Ishikawa (cell line): Measurements from ENCODE around the gene PROCA1.
A peak's percentile ranks its signal among the peaks of the same experiment; 100 is the strongest.

Experiments
- CEBPB ChIP-seq: IDR thresholded peaks from 2 replicates; pipeline ENCODE4 v1.6.1; 2012
- CREB1 ChIP-seq: IDR thresholded peaks from 2 replicates; pipeline ENCODE4 v1.6.1; 2012; ENCODE audit warnings: low read depth
- EGR1 ChIP-seq: IDR thresholded peaks from 2 replicates; pipeline ENCODE4 v1.6.1; 2012
- EP300 ChIP-seq: IDR thresholded peaks from 2 replicates; pipeline ENCODE4 v1.6.1; 2012; ENCODE audit warnings: borderline replicate concordance
- FOXM1 ChIP-seq: IDR thresholded peaks from 2 replicates; pipeline ENCODE4 v1.6.1; 2012; ENCODE audit warnings: low read depth, borderline replicate concordance
- NFIC ChIP-seq: IDR thresholded peaks from 2 replicates; pipeline ENCODE4 v1.6.1; 2012
- RAD21 ChIP-seq: IDR thresholded peaks from 2 replicates; pipeline ENCODE4 v1.6.1; 2012; ENCODE audit warnings: low read depth
- TAF1 ChIP-seq: IDR thresholded peaks from 2 replicates; pipeline ENCODE4 v1.6.1; 2012; ENCODE audit warnings: low read depth, mild to moderate bottlenecking
- TCF12 ChIP-seq: IDR thresholded peaks from 2 replicates; pipeline ENCODE4 v1.6.1; 2012; ENCODE audit warnings: low read depth
- TEAD4 ChIP-seq: IDR thresholded peaks from 2 replicates; pipeline ENCODE4 v1.6.1; 2012
- YY1 ChIP-seq: IDR thresholded peaks from 2 replicates; pipeline ENCODE4 v1.6.1; 2012; ENCODE audit warnings: low read depth
- ZBTB7A ChIP-seq: IDR thresholded peaks from 2 replicates; pipeline ENCODE4 v1.6.1; 2012; ENCODE audit warnings: low read depth
- TF ChIP-seq, protein P1 (sequence below): IDR thresholded peaks from 2 replicates; pipeline ENCODE4 v1.6.1; 2012; ENCODE audit warnings: low read depth, mild to moderate bottlenecking
- TF ChIP-seq, protein P2 (sequence below): IDR thresholded peaks from 2 replicates; pipeline ENCODE4 v1.6.1; 2012
- TF ChIP-seq, protein P3 (sequence below): IDR thresholded peaks from 2 replicates; pipeline ENCODE4 v1.6.1; 2012

PROCA1 gene

DNA sequence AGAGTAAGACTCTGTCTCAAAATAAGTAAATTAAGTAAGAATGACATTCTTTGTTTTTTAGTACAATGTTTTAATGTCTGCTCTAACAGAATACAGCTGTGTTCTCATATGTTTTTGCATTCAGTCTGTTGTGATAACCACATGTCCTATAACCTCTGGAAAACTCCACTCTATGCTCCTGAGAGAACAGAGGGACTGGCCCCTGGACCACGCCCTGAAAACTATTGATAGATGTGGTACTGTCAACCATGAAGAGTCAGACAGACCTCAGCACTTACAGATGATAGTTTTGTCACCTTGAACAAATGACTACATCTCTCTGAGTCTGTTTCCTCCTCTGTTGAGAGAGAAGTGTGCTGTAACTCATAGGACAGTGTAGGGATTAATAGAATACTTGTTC lies 41.8 kb downstream of the PROCA1 start:
- no peak for TF ChIP-seq CREB1
- TF ChIP-seq EGR1 = no peak
- TF ChIP-seq TEAD4 = no peak
- TF ChIP-seq EP300 = no peak
- TF ChIP-seq CEBPB = no peak
- TF ChIP-seq, protein P1, sequence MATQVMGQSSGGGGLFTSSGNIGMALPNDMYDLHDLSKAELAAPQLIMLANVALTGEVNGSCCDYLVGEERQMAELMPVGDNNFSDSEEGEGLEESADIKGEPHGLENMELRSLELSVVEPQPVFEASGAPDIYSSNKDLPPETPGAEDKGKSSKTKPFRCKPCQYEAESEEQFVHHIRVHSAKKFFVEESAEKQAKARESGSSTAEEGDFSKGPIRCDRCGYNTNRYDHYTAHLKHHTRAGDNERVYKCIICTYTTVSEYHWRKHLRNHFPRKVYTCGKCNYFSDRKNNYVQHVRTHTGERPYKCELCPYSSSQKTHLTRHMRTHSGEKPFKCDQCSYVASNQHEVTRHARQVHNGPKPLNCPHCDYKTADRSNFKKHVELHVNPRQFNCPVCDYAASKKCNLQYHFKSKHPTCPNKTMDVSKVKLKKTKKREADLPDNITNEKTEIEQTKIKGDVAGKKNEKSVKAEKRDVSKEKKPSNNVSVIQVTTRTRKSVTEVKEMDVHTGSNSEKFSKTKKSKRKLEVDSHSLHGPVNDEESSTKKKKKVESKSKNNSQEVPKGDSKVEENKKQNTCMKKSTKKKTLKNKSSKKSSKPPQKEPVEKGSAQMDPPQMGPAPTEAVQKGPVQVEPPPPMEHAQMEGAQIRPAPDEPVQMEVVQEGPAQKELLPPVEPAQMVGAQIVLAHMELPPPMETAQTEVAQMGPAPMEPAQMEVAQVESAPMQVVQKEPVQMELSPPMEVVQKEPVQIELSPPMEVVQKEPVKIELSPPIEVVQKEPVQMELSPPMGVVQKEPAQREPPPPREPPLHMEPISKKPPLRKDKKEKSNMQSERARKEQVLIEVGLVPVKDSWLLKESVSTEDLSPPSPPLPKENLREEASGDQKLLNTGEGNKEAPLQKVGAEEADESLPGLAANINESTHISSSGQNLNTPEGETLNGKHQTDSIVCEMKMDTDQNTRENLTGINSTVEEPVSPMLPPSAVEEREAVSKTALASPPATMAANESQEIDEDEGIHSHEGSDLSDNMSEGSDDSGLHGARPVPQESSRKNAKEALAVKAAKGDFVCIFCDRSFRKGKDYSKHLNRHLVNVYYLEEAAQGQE = no peak
- TF ChIP-seq TAF1 = no peak
- no peak for TF ChIP-seq NFIC
- TF ChIP-seq YY1 = no peak
- TF ChIP-seq, protein P2, sequence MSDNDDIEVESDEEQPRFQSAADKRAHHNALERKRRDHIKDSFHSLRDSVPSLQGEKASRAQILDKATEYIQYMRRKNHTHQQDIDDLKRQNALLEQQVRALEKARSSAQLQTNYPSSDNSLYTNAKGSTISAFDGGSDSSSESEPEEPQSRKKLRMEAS = no peak
- TF ChIP-seq TCF12 = no peak
- TF ChIP-seq, protein P3, sequence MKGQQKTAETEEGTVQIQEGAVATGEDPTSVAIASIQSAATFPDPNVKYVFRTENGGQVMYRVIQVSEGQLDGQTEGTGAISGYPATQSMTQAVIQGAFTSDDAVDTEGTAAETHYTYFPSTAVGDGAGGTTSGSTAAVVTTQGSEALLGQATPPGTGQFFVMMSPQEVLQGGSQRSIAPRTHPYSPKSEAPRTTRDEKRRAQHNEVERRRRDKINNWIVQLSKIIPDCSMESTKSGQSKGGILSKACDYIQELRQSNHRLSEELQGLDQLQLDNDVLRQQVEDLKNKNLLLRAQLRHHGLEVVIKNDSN = no peak

DNA sequence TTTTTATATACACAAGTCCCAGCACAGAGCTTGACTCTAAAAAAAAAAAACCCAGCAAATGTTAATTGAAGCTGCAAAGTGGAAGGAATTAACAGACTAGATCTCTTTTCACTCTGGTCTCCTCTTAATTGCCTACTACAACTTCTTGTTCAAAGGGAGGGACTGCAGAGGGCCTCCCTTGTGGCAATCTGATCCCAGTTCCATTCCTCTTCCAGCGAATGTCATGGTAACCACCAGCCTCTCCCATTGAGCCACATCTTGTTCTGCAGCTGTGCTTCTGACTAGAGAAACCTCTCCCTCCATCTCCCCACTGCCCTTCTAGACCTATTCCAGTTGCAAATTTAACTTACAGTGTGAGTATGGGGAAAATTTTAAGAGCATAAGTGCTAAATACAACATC lies 43.8 kb downstream of the PROCA1 start:
- TF ChIP-seq ZBTB7A (no peak), NFIC (no peak), TAF1 (no peak), TCF12 (no peak), EGR1 (no peak), EP300 (no peak), YY1 (no peak), RAD21 (no peak), CEBPB (no peak), CREB1 (no peak), TEAD4 (no peak)
- TF ChIP-seq, protein P3 = no peak

DNA sequence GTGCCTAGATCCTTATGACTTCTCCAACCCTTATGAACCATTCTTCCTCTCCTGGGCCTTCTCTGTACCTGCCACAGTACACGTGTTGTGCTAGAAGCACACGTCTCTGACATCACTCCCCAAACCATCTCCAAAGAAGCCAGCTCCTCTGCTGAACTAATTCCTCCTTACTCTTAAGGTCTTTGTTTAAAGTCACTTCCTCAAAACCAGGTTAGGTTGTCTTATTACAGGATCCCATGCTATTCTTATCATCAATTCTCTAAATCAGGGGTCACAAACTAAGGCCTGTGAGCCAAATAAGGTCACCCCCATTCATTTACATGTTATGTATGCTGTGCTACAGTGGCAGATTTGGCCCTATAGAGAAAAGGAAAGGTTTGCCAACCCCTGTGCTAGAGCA lies 45.7 kb downstream of the PROCA1 start:
- TF ChIP-seq NFIC (no peak), TAF1 (no peak), ZBTB7A (no peak), CEBPB (no peak), TEAD4 (no peak)
- TF ChIP-seq, protein P1 = no peak

DNA sequence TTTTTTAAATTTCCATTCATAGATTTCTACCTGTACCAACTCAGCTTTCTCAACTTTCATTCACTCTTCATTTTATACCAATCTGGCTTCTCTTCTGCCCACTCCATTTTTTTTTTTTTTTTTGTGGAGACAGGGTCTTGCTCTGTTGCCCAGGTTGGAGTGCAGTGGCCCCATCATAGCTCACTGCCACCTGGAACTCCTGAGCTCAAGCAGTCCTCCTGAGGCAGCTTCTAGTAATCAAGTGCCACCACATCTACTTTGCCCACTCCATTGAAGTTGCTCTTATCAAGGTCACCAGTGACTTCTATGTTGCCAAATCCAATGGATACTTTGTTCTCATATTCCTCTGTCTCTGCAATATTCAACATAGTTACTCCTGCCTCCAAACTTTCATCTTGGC lies 48.0 kb downstream of the PROCA1 start:
- TF ChIP-seq RAD21 = no peak
- TF ChIP-seq, protein P1 = no peak
- TF ChIP-seq, protein P2 = no peak
- TF ChIP-seq TCF12 = no peak
- TF ChIP-seq EGR1 = no peak
- no peak for TF ChIP-seq TEAD4
- TF ChIP-seq NFIC = no peak
- TF ChIP-seq YY1 = no peak
- TF ChIP-seq, protein P3 = no peak
- TF ChIP-seq ZBTB7A = no peak
- no peak for TF ChIP-seq CEBPB
- no peak for TF ChIP-seq TAF1
- no peak for TF ChIP-seq FOXM1
- TF ChIP-seq CREB1 = no peak
- TF ChIP-seq EP300 = no peak

DNA sequence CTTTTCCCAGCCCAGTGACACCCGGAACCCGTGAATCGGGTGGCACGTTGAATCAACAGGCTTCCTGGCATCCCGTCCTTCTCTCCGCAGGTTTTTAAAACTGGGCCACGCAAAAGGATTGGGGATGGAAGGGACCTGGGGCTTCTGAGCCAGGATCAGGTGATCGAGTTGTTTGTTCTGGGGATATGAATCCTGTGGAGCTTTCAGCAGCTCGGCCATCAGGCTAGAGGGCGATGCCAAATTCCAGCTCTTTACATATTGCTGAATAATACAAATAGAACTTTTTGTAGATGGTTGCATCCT lies 49.2 kb downstream of the PROCA1 start:
- TF ChIP-seq CREB1 (no peak), FOXM1 (no peak), NFIC (no peak), TAF1 (no peak), CEBPB (no peak), ZBTB7A (0 out of 2 replicates have a peak, but pooled peaks have one; percentile 6), TCF12 (no peak)
